D721Med (cell line): Measurements from ENCODE around the gene NKX2-1.

ENCODE experiments used
- DNase-seq: peaks from one replicate; pipeline ENCODE4 v3.0.0; 2011; ENCODE audit warnings: low spot score; ENCODE audit not compliant: insufficient read length
- FAIRE-seq: peaks from 2 replicates; lab custom pipeline; 2011; peaks lifted over from hg19 to GRCh38; lab: Jason Lieb, UNC
- CTCF ChIP-seq: IDR thresholded peaks from 2 replicates; pipeline ENCODE4 v1.5.1; 2012; ENCODE audit warnings: mild to moderate bottlenecking, control low read depth; ENCODE audit not compliant: insufficient read depth; ENCODE audit errors: missing control alignments

Gene NKX2-1

DNA sequence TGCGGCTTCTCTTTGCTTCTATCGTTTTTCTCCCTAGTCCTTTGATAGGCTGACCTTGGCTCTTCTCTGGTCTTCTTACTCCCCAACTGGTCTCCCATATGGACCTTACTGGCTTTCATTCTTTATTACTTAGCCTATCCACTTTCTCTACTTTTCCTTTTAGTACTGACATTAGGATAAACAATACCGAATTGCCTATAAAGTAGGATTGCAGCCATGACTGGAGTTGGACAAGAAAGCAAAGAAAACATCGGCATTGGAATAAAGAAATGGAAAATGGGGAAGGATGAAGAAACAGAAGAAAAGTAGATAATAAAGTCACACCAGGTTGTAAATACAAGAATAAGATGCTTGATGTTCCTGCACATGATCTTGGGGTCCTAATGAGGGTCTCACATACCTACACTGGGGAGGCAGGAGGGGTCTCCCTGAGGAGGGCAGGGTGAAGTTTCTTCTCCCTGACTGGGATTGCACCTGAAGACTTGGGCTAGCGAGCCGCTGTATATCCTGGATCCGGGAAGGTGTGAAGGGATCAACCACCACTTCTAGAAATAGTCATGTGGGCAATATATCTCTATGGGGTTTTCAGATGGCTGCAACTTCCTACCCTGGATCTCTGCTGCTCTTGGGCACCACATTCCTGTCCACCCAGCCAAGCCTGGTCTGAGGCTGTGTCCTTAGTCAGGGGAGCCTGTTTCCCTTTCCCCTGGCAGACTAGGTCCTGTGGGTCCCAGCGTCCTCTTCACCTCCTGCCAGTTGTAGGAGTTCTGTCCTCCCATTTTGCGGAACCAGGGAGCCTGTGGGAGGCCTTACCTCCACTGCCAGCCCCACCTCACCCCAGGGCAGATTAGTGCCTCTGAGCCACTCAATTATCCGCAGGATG is 13.1 kb downstream of the NKX2-1 start:
- no peak for FAIRE-seq
- no peak for DNase-seq
- no peak for TF ChIP-seq CTCF

- no peak for TF ChIP-seq CTCF
- no peak for DNase-seq
- FAIRE-seq: no peak
These were observed 13.9 kb downstream of the NKX2-1 start for GRCh38 chr14:36505892-36506731.

DNA sequence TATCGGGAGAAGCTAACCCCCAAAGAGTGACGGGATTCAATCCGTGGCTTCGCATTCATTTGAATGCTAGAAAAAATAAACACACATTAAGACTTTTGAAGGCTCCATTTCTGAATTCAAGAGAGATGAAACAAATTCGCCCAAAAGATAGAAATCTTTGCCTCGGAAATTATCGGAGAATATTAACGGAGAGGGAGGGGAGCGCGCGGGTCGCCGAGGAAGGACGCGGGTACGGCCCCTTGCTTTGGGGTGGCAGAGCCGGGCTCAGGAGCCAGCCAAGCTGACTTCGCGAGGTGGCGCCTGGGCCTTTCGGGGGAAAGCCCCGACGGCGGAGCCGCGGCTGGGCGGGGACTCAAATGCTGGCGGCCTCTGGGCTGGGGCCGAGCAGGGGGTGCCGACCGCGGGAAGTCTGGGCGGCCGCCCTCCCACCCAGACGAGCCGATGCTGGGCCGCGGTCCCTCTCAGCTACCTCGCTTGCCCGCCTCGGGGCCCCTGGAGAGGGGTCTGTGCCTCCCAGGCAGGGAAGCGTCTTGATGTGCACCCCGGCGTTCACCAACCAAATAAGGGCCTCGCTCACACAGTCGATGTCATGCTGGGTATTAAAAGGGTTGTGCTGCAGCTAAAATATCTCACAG is 14.7 kb downstream of the NKX2-1 start:
- no peak for DNase-seq
- FAIRE-seq: no peak
- no peak for TF ChIP-seq CTCF

GRCh38 chr14:36504771-36505175 is 15.3 kb downstream of the NKX2-1 start:
- no peak for FAIRE-seq
- DNase-seq: no peak
- TF ChIP-seq CTCF: no peak

- DNase-seq: no peak
- FAIRE-seq: no peak
- no peak for TF ChIP-seq CTCF
These were observed 16.0 kb downstream of the NKX2-1 start for GRCh38 chr14:36503771-36504741.
